Neuronal stem cell (in vitro differentiated cells): ENCODE data around the gene SPNS2.

Experiments
- DNase-seq: peaks from one replicate; pipeline ENCODE4 v3.0.0-alpha.2; 2013; ENCODE audit warnings: low spot score
- H2AFZ ChIP-seq: one replicate; pipeline ENCODE4 v1.6.1; 2013; ENCODE audit warnings: mild to moderate bottlenecking, low read length, inconsistent platforms
- H2AK5ac ChIP-seq: 2 replicates; pipeline ENCODE4 v1.6.1; 2013; ENCODE audit warnings: low read depth, mild to moderate bottlenecking, inconsistent platforms, low read length, moderate library complexity, mixed read lengths
- H2BK120ac ChIP-seq: 2 replicates; pipeline ENCODE4 v1.6.1; 2013; ENCODE audit warnings: low read depth, mild to moderate bottlenecking, inconsistent platforms, low read length, moderate library complexity, mixed read lengths
- H2BK12ac ChIP-seq: one replicate; pipeline ENCODE4 v1.6.1; 2013; ENCODE audit warnings: low read length, inconsistent platforms
- H2BK15ac ChIP-seq: 2 replicates; pipeline ENCODE4 v1.6.1; 2013; ENCODE audit warnings: mild to moderate bottlenecking, low read length, inconsistent platforms, mixed read lengths
- H2BK5ac ChIP-seq: one replicate; pipeline ENCODE4 v1.6.1; 2013; ENCODE audit warnings: inconsistent platforms, mild to moderate bottlenecking, low read length, moderate library complexity
- H3K14ac ChIP-seq: one replicate; pipeline ENCODE4 v1.6.1; 2013; ENCODE audit warnings: low read length, inconsistent platforms
- H3K18ac ChIP-seq: 2 replicates; pipeline ENCODE4 v1.6.1; 2013; ENCODE audit warnings: low read length, inconsistent platforms
- H3K23ac ChIP-seq: 2 replicates; pipeline ENCODE4 v1.6.1; 2013; ENCODE audit warnings: low read depth, mild to moderate bottlenecking, mixed read lengths, low read length, inconsistent platforms; ENCODE audit not compliant: poor library complexity
- H3K27ac ChIP-seq: replicated peaks from 3 replicates; pipeline ENCODE4 v1.5.1; 2013; ENCODE audit warnings: low read length, inconsistent platforms
- H3K27me3 ChIP-seq, 3 experiments: 2 replicates each; pipeline ENCODE4 v1.6.1; 2013; ENCODE audit warnings: low read length in 3 of 3, mild to moderate bottlenecking in 2 of 3, inconsistent platforms in 1 of 3, low read depth in 1 of 3, mixed read lengths in 1 of 3, moderate library complexity in 1 of 3; ENCODE audit not compliant: control insufficient read depth in 3 of 3, insufficient read depth in 3 of 3
- H3K36me3 ChIP-seq, 2 donors: replicated peaks in 1 of 2; 2 replicates each; pipeline ENCODE4 v1.6.1; 2013; ENCODE audit warnings: low read length in 2 of 2; ENCODE audit not compliant: control insufficient read depth in 2 of 2, insufficient read depth in 2 of 2
- H3K4ac ChIP-seq: 2 replicates; pipeline ENCODE4 v1.6.1; 2013; ENCODE audit warnings: inconsistent platforms, mild to moderate bottlenecking, low read length, moderate library complexity
- H3K4me1 ChIP-seq, 2 donors: 1 replicate in 1 of 2; 2 replicates in 1 of 2; pipeline ENCODE4 v1.6.1; 2013; ENCODE audit warnings: low read length in 2 of 2, low read depth in 1 of 2; ENCODE audit not compliant: control insufficient read depth in 2 of 2, insufficient read depth in 1 of 2
- H3K4me2 ChIP-seq: one replicate; pipeline ENCODE4 v1.6.1; 2013; ENCODE audit warnings: mild to moderate bottlenecking, low read length, inconsistent platforms; ENCODE audit not compliant: insufficient read depth, poor library complexity, severe bottlenecking
- H3K4me3 ChIP-seq, 2 donors: 2 replicates each; pipeline ENCODE4 v1.5.1; 2013; ENCODE audit warnings: low read length in 2 of 2, mild to moderate bottlenecking in 2 of 2, inconsistent platforms in 1 of 2, moderate library complexity in 1 of 2
- H3K79me1 ChIP-seq: one replicate; pipeline ENCODE4 v1.6.1; 2013; ENCODE audit warnings: low read depth, mild to moderate bottlenecking, inconsistent platforms, low read length, moderate library complexity
- H3K9ac ChIP-seq: one replicate; pipeline ENCODE4 v1.6.1; 2013; ENCODE audit warnings: mild to moderate bottlenecking, low read depth, low read length, inconsistent platforms; ENCODE audit not compliant: poor library complexity
- H3K9me3 ChIP-seq, 2 donors: replicated peaks in 1 of 2; 2 replicates each; pipeline versions ENCODE3 to v1.6.1; 2013; ENCODE audit warnings: low read length in 2 of 2, mild to moderate bottlenecking in 2 of 2, inconsistent platforms in 1 of 2, low read depth in 1 of 2, mixed read lengths in 1 of 2, moderate library complexity in 1 of 2; ENCODE audit not compliant: control insufficient read depth in 2 of 2, insufficient read depth in 1 of 2
- H4K8ac ChIP-seq: one replicate; pipeline ENCODE4 v1.6.1; 2013; ENCODE audit warnings: low read depth, mild to moderate bottlenecking, inconsistent platforms, low read length, moderate library complexity
- H4K91ac ChIP-seq: one replicate; pipeline ENCODE4 v1.6.1; 2013; ENCODE audit warnings: low read length, low read depth, mild to moderate bottlenecking, inconsistent platforms; ENCODE audit not compliant: poor library complexity
- whole genome bisulfite sequencing, 2 donors: extraction: QIAGEN DNeasy Blood & Tissue Kit; methylation state at CpG; one replicate each; pipeline ENCODE4 v1.1.7; 2013; ENCODE audit warnings: missing lambda C conversion rate in 2 of 2, mixed read lengths in 1 of 2; ENCODE audit not compliant: insufficient read length in 2 of 2, insufficient replicate concordance in 1 of 2; ENCODE audit errors: extremely low coverage in 2 of 2; 5-methylcytosine and 5-hydroxymethylcytosine counted together

The SPNS2 gene

GRCh38 chr17:4475001-4475400, 23.7 kb upstream of the SPNS2 start:
- no peak overlapping the region for H2AFZ ChIP-seq
- no peak overlapping the region for H2BK5ac ChIP-seq
- WGBS, 2 donors: no CpG with 5 or more reads among the region's 9 CpGs
- no peak overlapping the region for H3K27ac ChIP-seq
- no peaks in the 10 kb centered on the region for H3K79me1 ChIP-seq
- no peak overlapping the region for H3K4ac ChIP-seq
- no peak for DNase-seq
- no peak overlapping the region for H3K9ac ChIP-seq
- peak overlapping the region; percentile 68 for H2AK5ac ChIP-seq
- H4K91ac ChIP-seq: no peak overlapping the region
- H3K4me1 ChIP-seq: peaks cover 0 to 12% of the 10 kb centered on the region in 2 donors
- H2BK15ac ChIP-seq: peak overlapping the region; percentile 100
- H3K14ac ChIP-seq: no peak overlapping the region
- no peaks in the 10 kb centered on the region for H3K9me3 ChIP-seq
- H3K23ac ChIP-seq: no peak overlapping the region
- peaks cover 0 to 39% (median 0%) of the 10 kb centered on the region in 3 experiments for H3K27me3 ChIP-seq
- H3K18ac ChIP-seq: peak overlapping the region; percentile 20
- no peak overlapping the region for H3K4me3 ChIP-seq
- H3K36me3 ChIP-seq: no peaks in the 10 kb centered on the region
- H4K8ac ChIP-seq: no peak overlapping the region
- no peak overlapping the region for H3K4me2 ChIP-seq
- no peak overlapping the region for H2BK120ac ChIP-seq
- H2BK12ac ChIP-seq: peak overlapping the region; percentile 67

- peak overlapping the region; percentile 96 for H3K18ac ChIP-seq
- H3K27me3 ChIP-seq: peaks cover 0 to 39% (median 0%) of the 10 kb centered on the region in 3 experiments
- H2BK120ac ChIP-seq: no peak overlapping the region
- H2AFZ ChIP-seq: peak overlapping the region; percentile 49
- H3K4ac ChIP-seq: no peak overlapping the region
- no peak overlapping the region for H3K27ac ChIP-seq
- peak overlapping the region; percentile 100 for H2BK15ac ChIP-seq
- H3K23ac ChIP-seq: no peak overlapping the region
- H2BK12ac ChIP-seq: peak overlapping the region; percentile 67
- no peaks in the 10 kb centered on the region for H3K79me1 ChIP-seq
- WGBS, 2 donors: no CpG with 5 or more reads among the region's 7 CpGs
- H3K36me3 ChIP-seq: no peaks in the 10 kb centered on the region
- peak overlapping the region; percentile 68 for H2AK5ac ChIP-seq
- H3K9me3 ChIP-seq: no peaks in the 10 kb centered on the region
- H4K8ac ChIP-seq: no peak overlapping the region
- no peak for DNase-seq
- peaks cover 0 to 16% of the 10 kb centered on the region in 2 donors for H3K4me1 ChIP-seq
- H3K4me2 ChIP-seq: no peak overlapping the region
- H4K91ac ChIP-seq: no peak overlapping the region
- H3K4me3 ChIP-seq: no peak overlapping the region
- H3K9ac ChIP-seq: no peak overlapping the region
- H2BK5ac ChIP-seq: peak overlapping the region; percentile 85
- no peak overlapping the region for H3K14ac ChIP-seq
Measured at GRCh38 chr17:4475463-4475862, 23.2 kb upstream of the SPNS2 start.

GRCh38 chr17:4476017-4476416, 22.7 kb upstream of the SPNS2 start:
- no peak overlapping the region for H3K14ac ChIP-seq
- no peaks in the 10 kb centered on the region for H3K79me1 ChIP-seq
- peak overlapping the region; percentile 96 for H3K18ac ChIP-seq
- DNase-seq: no peak
- WGBS, 2 donors: no CpG with 5 or more reads among the region's 14 CpGs
- H2BK12ac ChIP-seq: peak overlapping the region; percentile 96
- H4K91ac ChIP-seq: peak overlapping the region; percentile 92
- peak overlapping the region; percentile 68 for H2AK5ac ChIP-seq
- no peak overlapping the region for H3K4me3 ChIP-seq
- peak overlapping the region; percentile 59 for H3K23ac ChIP-seq
- peak overlapping the region; percentile 100 for H2BK15ac ChIP-seq
- H4K8ac ChIP-seq: peak overlapping the region; percentile 53
- no peak overlapping the region for H2AFZ ChIP-seq
- H3K27ac ChIP-seq: no peak overlapping the region
- no peaks in the 10 kb centered on the region for H3K9me3 ChIP-seq
- H2BK120ac ChIP-seq: peak overlapping the region; percentile 90
- H3K27me3 ChIP-seq: peaks cover 0 to 39% (median 0%) of the 10 kb centered on the region in 3 experiments
- no peaks in the 10 kb centered on the region for H3K36me3 ChIP-seq
- peak overlapping the region; percentile 3 for H3K9ac ChIP-seq
- H2BK5ac ChIP-seq: peak overlapping the region; percentile 85
- H3K4ac ChIP-seq: peak overlapping the region; percentile 30
- peaks cover 4 to 19% of the 10 kb centered on the region in 2 donors for H3K4me1 ChIP-seq
- H3K4me2 ChIP-seq: no peak overlapping the region

GRCh38 chr17:4476511-4477070, 22.1 kb upstream of the SPNS2 start:
- peak overlapping the region; percentile 96 for H3K18ac ChIP-seq
- peak overlapping the region; percentile 30 for H3K4ac ChIP-seq
- H2BK5ac ChIP-seq: peak overlapping the region; percentile 85
- no peaks in the 10 kb centered on the region for H3K9me3 ChIP-seq
- H2BK120ac ChIP-seq: peak overlapping the region; percentile 90
- H3K4me2 ChIP-seq: no peak overlapping the region
- no peak overlapping the region for H3K9ac ChIP-seq
- H3K36me3 ChIP-seq: no peaks in the 10 kb centered on the region
- H3K23ac ChIP-seq: no peak overlapping the region
- H3K4me1 ChIP-seq: peaks cover 9 to 24% of the 10 kb centered on the region in 2 donors
- H3K79me1 ChIP-seq: no peaks in the 10 kb centered on the region
- H3K27me3 ChIP-seq: peaks cover 0 to 39% (median 0%) of the 10 kb centered on the region in 3 experiments
- H3K4me3 ChIP-seq: no peak overlapping the region
- no peak overlapping the region for H2AFZ ChIP-seq
- H3K14ac ChIP-seq: no peak overlapping the region
- H2BK15ac ChIP-seq: peak overlapping the region; percentile 100
- H2AK5ac ChIP-seq: peak overlapping the region; percentile 68
- no peak for DNase-seq
- peak overlapping the region; percentile 96 for H2BK12ac ChIP-seq
- peak overlapping the region; percentile 73 for H4K8ac ChIP-seq
- peak overlapping the region; percentile 92 for H4K91ac ChIP-seq
- H3K27ac ChIP-seq: peak overlapping the region; percentile 66
- no CpG with 5 or more reads among the region's 19 CpGs for WGBS, 2 donors
